HG02943 (cell line): Measurements from ENCODE around the gene ADAM19.

Experiments
- ATAC-seq: cut with Tn5 transposase; IDR thresholded peaks from one replicate; pipeline ENCODE4 v1.9.1; 2021; ENCODE audit warnings: mild to moderate bottlenecking, low read depth, moderate library complexity; ENCODE audit not compliant: unreplicated experiment

ADAM19 gene

GRCh38 chr5:157543825-157544622, 31.6 kb downstream of the ADAM19 start:
- ATAC-seq, result no peak

GRCh38 chr5:157542282-157543000, 33.1 kb downstream of the ADAM19 start:
- no peak for ATAC-seq

GRCh38 chr5:157541447-157542118, 34.0 kb downstream of the ADAM19 start:
- ATAC-seq, result peak; percentile 12

GRCh38 chr5:157540707-157541446, 34.7 kb downstream of the ADAM19 start:
- ATAC-seq, result peak; percentile 96

GRCh38 chr5:157540124-157540523, 35.5 kb downstream of the ADAM19 start:
- ATAC-seq, result no peak

GRCh38 chr5:157539503-157540022, 36.0 kb downstream of the ADAM19 start:
- ATAC-seq, result no peak

GRCh38 chr5:157538311-157538710, 37.3 kb downstream of the ADAM19 start:
- ATAC-seq, result no peak

GRCh38 chr5:157535042-157535865, 40.3 kb downstream of the ADAM19 start:
- ATAC-seq, result no peak

GRCh38 chr5:157533011-157533481, 42.5 kb downstream of the ADAM19 start:
- no peak for ATAC-seq

- no peak for ATAC-seq
Observed at GRCh38 chr5:157532022-157532421, 43.6 kb downstream of the ADAM19 start.

GRCh38 chr5:157530226-157530972, 45.2 kb downstream of the ADAM19 start:
- no peak for ATAC-seq

- no peak for ATAC-seq
Observed at GRCh38 chr5:157529002-157529401, 46.6 kb downstream of the ADAM19 start.

- ATAC-seq, result no peak
Observed at GRCh38 chr5:157528036-157528632, 47.4 kb downstream of the ADAM19 start.

GRCh38 chr5:157524887-157525286, 50.7 kb downstream of the ADAM19 start:
- ATAC-seq, result no peak

GRCh38 chr5:157523976-157524375, 51.6 kb downstream of the ADAM19 start:
- ATAC-seq, result no peak

- ATAC-seq, result no peak
Observed at GRCh38 chr5:157521704-157522029, 53.9 kb downstream of the ADAM19 start.

GRCh38 chr5:157520911-157521703, 54.5 kb downstream of the ADAM19 start:
- no peak for ATAC-seq
